A204.1 (cell line): ENCODE data around the gene ZNF821.
"Not testable (repeated sequence)": the region's sequence is repeated elsewhere in the genome, so short reads cannot be mapped to it uniquely, and the experiment has no call there.

ENCODE experiments used
- FAIRE-seq: peaks from 2 replicates; lab custom pipeline; 2012; peaks lifted over from hg19 to GRCh38; lab: Jason Lieb, UNC

ZNF821 gene

GRCh38 chr16:71859762-71860521 lies 24.0 kb downstream of the ZNF821 start:
- FAIRE-seq, result no peak

- no peak for FAIRE-seq
Measured at GRCh38 chr16:71855937-71856662, 27.9 kb downstream of the ZNF821 start.

GRCh38 chr16:71854369-71854948 lies 29.5 kb downstream of the ZNF821 start:
- FAIRE-seq, result no peak

GRCh38 chr16:71853413-71853812 lies 30.6 kb downstream of the ZNF821 start:
- FAIRE-seq, result no peak

- no peak for FAIRE-seq
Measured at GRCh38 chr16:71852561-71852960, 31.4 kb downstream of the ZNF821 start.

- no peak for FAIRE-seq
Measured at GRCh38 chr16:71852158-71852557, 31.8 kb downstream of the ZNF821 start.

GRCh38 chr16:71851746-71852145 lies 32.2 kb downstream of the ZNF821 start:
- FAIRE-seq, result no peak

GRCh38 chr16:71848622-71849021 lies 35.4 kb downstream of the ZNF821 start:
- FAIRE-seq, result no peak

GRCh38 chr16:71847096-71847495 lies 36.9 kb downstream of the ZNF821 start:
- FAIRE-seq, result no peak

- no peak for FAIRE-seq
Measured at GRCh38 chr16:71846431-71846830, 37.6 kb downstream of the ZNF821 start.

GRCh38 chr16:71845639-71846430 lies 38.1 kb downstream of the ZNF821 start, which contains the start of gene ATXN1L:
TSS of gene ATXN1L (plus strand) at chr16:71845976. CDS start at chr16:71849741, 3,765 bp downstream.
- FAIRE-seq, result no peak

GRCh38 chr16:71843572-71843971 lies 40.4 kb downstream of the ZNF821 start:
- no peak for FAIRE-seq

- no peak for FAIRE-seq
Measured at GRCh38 chr16:71840052-71840451, 43.9 kb downstream of the ZNF821 start.

GRCh38 chr16:71837150-71837549 lies 46.8 kb downstream of the ZNF821 start:
- FAIRE-seq, result no peak

GRCh38 chr16:71834291-71834690 lies 49.7 kb downstream of the ZNF821 start:
- FAIRE-seq, result no peak

GRCh38 chr16:71832112-71832511 lies 51.9 kb downstream of the ZNF821 start:
- not testable (repeated sequence) for FAIRE-seq

GRCh38 chr16:71831698-71832097 lies 52.3 kb downstream of the ZNF821 start:
- not testable (repeated sequence) for FAIRE-seq

- no peak for FAIRE-seq
Measured at GRCh38 chr16:71830359-71830758, 53.6 kb downstream of the ZNF821 start.

GRCh38 chr16:71826533-71827017 lies 57.4 kb downstream of the ZNF821 start:
- FAIRE-seq, result no peak

GRCh38 chr16:71817155-71817500 lies 66.9 kb downstream of the ZNF821 start:
- not testable (repeated sequence) for FAIRE-seq

GRCh38 chr16:71811261-71811803 lies 72.7 kb downstream of the ZNF821 start:
- no peak for FAIRE-seq

- not testable (repeated sequence) for FAIRE-seq
Measured at GRCh38 chr16:71810155-71810530, 73.8 kb downstream of the ZNF821 start.
